Activated B cell treated with CpG ODN at 0.5 μM for 24 hours (primary cell): ENCODE data around the gene POLR1A. TPM values are rescaled to one million over a fixed set of nuclear protein-coding genes. Genes with fewer than 3 reads are reported as not detected.

ENCODE experiments used
- ATAC-seq: fragments of 200-7000 bp; cut with Tn5 transposase; one replicate; pipeline ENCODE4 v1.10.0; 2021; ENCODE audit warnings: low read depth, mild to moderate bottlenecking, moderate library complexity
- CTCF ChIA-PET: fragments of 350-600 bp; sonication (Branson Sonifier 250); formaldehyde crosslinking; loops from one replicate; lab custom pipeline; 2021; ENCODE audit warnings: antibody characterized with exemption; lab: Charles Lee
- POLR2A ChIA-PET: fragments of 350-600 bp; sonication (Branson Sonifier 250); formaldehyde crosslinking; loops from one replicate; lab custom pipeline; 2021; ENCODE audit warnings: antibody characterized with exemption; lab: Charles Lee
- DNase-seq: peaks from one replicate; pipeline ENCODE4 v3.0.0; 2022
- H3K27ac Mint-ChIP-seq: one replicate; pipeline ENCODE4 v1.8.0; 2020; ENCODE audit warnings: mixed read lengths
- H3K27me3 Mint-ChIP-seq: one replicate; pipeline ENCODE4 v1.8.0; 2021; ENCODE audit warnings: mixed read lengths
- H3K36me3 Mint-ChIP-seq: one replicate; pipeline ENCODE4 v1.8.0; 2021; ENCODE audit warnings: low read depth, mixed read lengths
- H3K4me1 Mint-ChIP-seq: one replicate; pipeline ENCODE4 v1.8.0; 2021; ENCODE audit warnings: mixed read lengths
- H3K4me3 Mint-ChIP-seq: one replicate; pipeline ENCODE4 v1.8.0; 2020; ENCODE audit warnings: mild to moderate bottlenecking, mixed read lengths
- H3K9me3 Mint-ChIP-seq: one replicate; pipeline ENCODE4 v1.8.0; 2020; ENCODE audit warnings: mixed read lengths
- CTCF ChIP-seq: fragments of 200-600 bp; IDR thresholded peaks from one replicate; pipeline ENCODE4 v1.8.0; 2022; ENCODE audit warnings: antibody characterized with exemption, mild to moderate bottlenecking
- intact Hi-C: fragments of 100-400 bp; cut with micrococcal nuclease; formaldehyde crosslinking; loops from one replicate; pipeline ENCODE4 v1.15.1; 2024
- total RNA-seq: library from RNA; stranded (reverse); gene quantifications from 2 replicates; pipeline ENCODE4 v1.2.3, GENCODE V29; 2022

The POLR1A gene
- total RNA-seq, 1 donor from 2014 or later = 53.4 TPM

- no peak for TF ChIP-seq CTCF
- ChIA-PET POLR2A (no interaction called here), CTCF (no interaction called here)
- Mint-ChIP-seq H3K27ac (no peak overlapping the region), H3K27me3 (no peaks in the 10 kb centered on the region), H3K4me3 (no peak overlapping the region), H3K36me3 (peaks cover 98% of the 10 kb centered on the region), H3K9me3 (no peaks in the 10 kb centered on the region), H3K4me1 (no peaks in the 10 kb centered on the region)
- ATAC-seq (no peak), DNase-seq (no peak)
- intact Hi-C loops = no loop called here
Measured at GRCh38 chr2:86135653-86136052, 30.0 kb upstream of the POLR1A start.

GRCh38 chr2:86134709-86135108 is 29.0 kb upstream of the POLR1A start:
- intact Hi-C loops = no loop called here
- H3K27ac Mint-ChIP-seq = no peak overlapping the region
- TF ChIP-seq CTCF = no peak
- CTCF ChIA-PET = no interaction called here
- no peak for ATAC-seq
- peaks cover 96% of the 10 kb centered on the region for H3K36me3 Mint-ChIP-seq
- H3K27me3 Mint-ChIP-seq = no peaks in the 10 kb centered on the region
- no peaks in the 10 kb centered on the region for H3K9me3 Mint-ChIP-seq
- no peak for DNase-seq
- POLR2A ChIA-PET = no interaction called here
- no peak overlapping the region for H3K4me3 Mint-ChIP-seq
- peaks cover 8% of the 10 kb centered on the region for H3K4me1 Mint-ChIP-seq

- no peak overlapping the region for H3K27ac Mint-ChIP-seq
- no peak for TF ChIP-seq CTCF
- DNase-seq (no peak), ATAC-seq (no peak)
- no peaks in the 10 kb centered on the region for H3K9me3 Mint-ChIP-seq
- intact Hi-C loops = no loop called here
- H3K27me3 Mint-ChIP-seq = no peaks in the 10 kb centered on the region
- peaks cover 8% of the 10 kb centered on the region for H3K4me1 Mint-ChIP-seq
- POLR2A ChIA-PET = interaction anchor here (0.5 kb wide), 1 partner anchor 496 kb away, joined by 10 read pairs; no protein-coding TSS in a partner anchor
- peaks cover 91% of the 10 kb centered on the region for H3K36me3 Mint-ChIP-seq
- CTCF ChIA-PET = no interaction called here
- H3K4me3 Mint-ChIP-seq = no peak overlapping the region
Measured at GRCh38 chr2:86124683-86125082, 19.0 kb upstream of the POLR1A start.

- H3K4me3 Mint-ChIP-seq = no peak overlapping the region
- H3K4me1 Mint-ChIP-seq = no peaks in the 10 kb centered on the region
- CTCF ChIA-PET = no interaction called here
- ATAC-seq (no peak), DNase-seq (no peak)
- H3K9me3 Mint-ChIP-seq = no peaks in the 10 kb centered on the region
- POLR2A ChIA-PET = interaction anchor here (0.6 kb wide), 1 partner anchor 278 kb away, joined by 6 read pairs; no protein-coding TSS in a partner anchor
- intact Hi-C loops = no loop called here
- TF ChIP-seq CTCF = no peak
- H3K36me3 Mint-ChIP-seq = peaks cover 92% of the 10 kb centered on the region
- H3K27ac Mint-ChIP-seq = no peak overlapping the region
- H3K27me3 Mint-ChIP-seq = no peaks in the 10 kb centered on the region
Measured at GRCh38 chr2:86123328-86123925, 17.7 kb upstream of the POLR1A start.

- DNase-seq (no peak), ATAC-seq (no peak)
- Mint-ChIP-seq H3K9me3 (no peaks in the 10 kb centered on the region), H3K4me1 (peaks cover 2% of the 10 kb centered on the region), H3K27me3 (no peaks in the 10 kb centered on the region), H3K36me3 (peaks cover 89% of the 10 kb centered on the region), H3K27ac (no peak overlapping the region), H3K4me3 (no peak overlapping the region)
- TF ChIP-seq CTCF = no peak
- ChIA-PET POLR2A (no interaction called here), CTCF (no interaction called here)
- intact Hi-C loops = no loop called here
Measured at GRCh38 chr2:86118130-86118529, 12.4 kb upstream of the POLR1A start.
